Keratinocyte (primary cell): ENCODE measurements around the gene ASPSCR1. TPM values are rescaled to one million over a fixed set of nuclear protein-coding genes. Genes with fewer than 3 reads are reported as not detected.

Source experiments
- DNase-seq: peaks from one replicate; pipeline ENCODE4 v3.0.0-alpha.2; 2011; ENCODE audit warnings: low read depth, missing footprints, low spot score
- FAIRE-seq: peaks from 2 replicates; lab custom pipeline; 2011; peaks lifted over from hg19 to GRCh38; lab: Jason Lieb, UNC
- H2AFZ ChIP-seq: 2 replicates; pipeline ENCODE4 v1.6.0; 2012; ENCODE audit warnings: low read length, control low read depth, inconsistent platforms; ENCODE audit not compliant: control insufficient read depth
- H3K27ac ChIP-seq: 2 replicates; pipeline ENCODE4 v1.5.1; 2011; ENCODE audit warnings: low read length; ENCODE audit not compliant: control insufficient read depth, insufficient read depth
- H3K27me3 ChIP-seq: 3 replicates; pipeline ENCODE4 v1.6.0; 2011; ENCODE audit warnings: low read length; ENCODE audit not compliant: control insufficient read depth, insufficient read depth; ENCODE audit errors: extremely low read depth
- H3K36me3 ChIP-seq, 2 experiments: 2 replicates in 1 of 2; 3 replicates in 1 of 2; pipeline ENCODE4 v1.5.1; 2011; ENCODE audit warnings: low read length in 2 of 2, mild to moderate bottlenecking in 1 of 2; ENCODE audit not compliant: control insufficient read depth in 2 of 2, insufficient read depth in 2 of 2; ENCODE audit errors: extremely low read depth in 1 of 2
- H3K4me1 ChIP-seq: 3 replicates; pipeline ENCODE4 v1.5.1; 2011; ENCODE audit warnings: low read length; ENCODE audit not compliant: control insufficient read depth, insufficient read depth; ENCODE audit errors: extremely low read depth
- H3K4me2 ChIP-seq: 3 replicates; pipeline ENCODE4 v1.6.0; 2011; ENCODE audit warnings: low read depth, low read length; ENCODE audit not compliant: control insufficient read depth, insufficient read depth; ENCODE audit errors: extremely low read depth
- H3K4me3 ChIP-seq, 3 experiments: fragments of 200-600 bp in 1 of 3; sonication (generic) in 1 of 3; 2 replicates in 2 of 3; 3 replicates in 1 of 3; pipeline ENCODE4 v1.5.1; 2011 to 2016; ENCODE audit warnings: low read length in 3 of 3, mild to moderate bottlenecking in 3 of 3, control low read depth in 2 of 3, inconsistent platforms in 1 of 3, low read depth in 1 of 3, mixed read lengths in 1 of 3, mixed run types in 1 of 3, moderate library complexity in 1 of 3; ENCODE audit not compliant: control insufficient read depth in 2 of 3, insufficient read depth in 2 of 3; ENCODE audit errors: extremely low read depth in 1 of 3
- H3K79me2 ChIP-seq: 2 replicates; pipeline ENCODE4 v1.6.0; 2012; ENCODE audit warnings: low read length; ENCODE audit not compliant: control insufficient read depth, insufficient read depth
- H3K9ac ChIP-seq: 3 replicates; pipeline ENCODE4 v1.6.0; 2011; ENCODE audit warnings: low read length; ENCODE audit not compliant: control insufficient read depth, insufficient read depth; ENCODE audit errors: extremely low read depth
- H3K9me1 ChIP-seq: 3 replicates; pipeline ENCODE4 v1.6.0; 2011; ENCODE audit warnings: low read length; ENCODE audit not compliant: control insufficient read depth, insufficient read depth; ENCODE audit errors: extremely low read depth
- H3K9me3 ChIP-seq: 2 replicates; pipeline ENCODE4 v1.5.1; 2012; ENCODE audit warnings: low read depth, low read length; ENCODE audit not compliant: control insufficient read depth
- H4K20me1 ChIP-seq: 3 replicates; pipeline ENCODE4 v1.6.0; 2011; ENCODE audit warnings: low read length; ENCODE audit not compliant: control insufficient read depth, insufficient read depth; ENCODE audit errors: extremely low read depth
- EZH2 ChIP-seq: IDR thresholded peaks from one replicate; pipeline ENCODE4 v1.6.1; 2012; ENCODE audit warnings: inconsistent platforms, mild to moderate bottlenecking, low read length, moderate library complexity
- dilution Hi-C: fragments of 300-500 bp; cut with MboI; formaldehyde crosslinking; loops from one replicate; pipeline ENCODE4 v1.7.0; 2020; ENCODE audit warnings: low sequenced_read_pairs; ENCODE audit not compliant: extremely low pct_ligation_motif_present
- polyA plus RNA-seq, 5 experiments: library from polyadenylated mRNA; depleted of rRNA in 3 of 5; stranded (reverse) in 3 of 5; stranded (forward) in 1 of 5; unstranded in 1 of 5; fragments of >200 nt; gene quantifications; 1 replicate in 1 of 5; 2 replicates in 3 of 5; 3 replicates in 1 of 5; pipeline versions ENCODE4 v1.2.1 to v1.2.3, GENCODE V29; 2011 to 2012; ENCODE audit warnings: missing spikeins in 2 of 5, low read depth in 1 of 5, low replicate concordance in 1 of 5
- TF ChIP-seq, protein P1 (sequence below), 3 experiments: IDR thresholded peaks in 1 of 3; conservative IDR thresholded peaks in 1 of 3; optimal IDR thresholded peaks in 1 of 3; 2 replicates in 2 of 3; 3 replicates in 1 of 3; pipeline versions ENCODE3 to v1.5.1; 2011; ENCODE audit warnings: low read length in 3 of 3, mild to moderate bottlenecking in 3 of 3, moderate library complexity in 2 of 3, control low read depth in 1 of 3, inconsistent platforms in 1 of 3; ENCODE audit not compliant: insufficient read depth in 2 of 3; ENCODE audit errors: extremely low read depth in 1 of 3

The ASPSCR1 gene
- polyA plus RNA-seq, 1 donor (not counting 4 experiments of a cell fraction or from before 2014, with no cell fraction given) = 5.2 TPM

DNA sequence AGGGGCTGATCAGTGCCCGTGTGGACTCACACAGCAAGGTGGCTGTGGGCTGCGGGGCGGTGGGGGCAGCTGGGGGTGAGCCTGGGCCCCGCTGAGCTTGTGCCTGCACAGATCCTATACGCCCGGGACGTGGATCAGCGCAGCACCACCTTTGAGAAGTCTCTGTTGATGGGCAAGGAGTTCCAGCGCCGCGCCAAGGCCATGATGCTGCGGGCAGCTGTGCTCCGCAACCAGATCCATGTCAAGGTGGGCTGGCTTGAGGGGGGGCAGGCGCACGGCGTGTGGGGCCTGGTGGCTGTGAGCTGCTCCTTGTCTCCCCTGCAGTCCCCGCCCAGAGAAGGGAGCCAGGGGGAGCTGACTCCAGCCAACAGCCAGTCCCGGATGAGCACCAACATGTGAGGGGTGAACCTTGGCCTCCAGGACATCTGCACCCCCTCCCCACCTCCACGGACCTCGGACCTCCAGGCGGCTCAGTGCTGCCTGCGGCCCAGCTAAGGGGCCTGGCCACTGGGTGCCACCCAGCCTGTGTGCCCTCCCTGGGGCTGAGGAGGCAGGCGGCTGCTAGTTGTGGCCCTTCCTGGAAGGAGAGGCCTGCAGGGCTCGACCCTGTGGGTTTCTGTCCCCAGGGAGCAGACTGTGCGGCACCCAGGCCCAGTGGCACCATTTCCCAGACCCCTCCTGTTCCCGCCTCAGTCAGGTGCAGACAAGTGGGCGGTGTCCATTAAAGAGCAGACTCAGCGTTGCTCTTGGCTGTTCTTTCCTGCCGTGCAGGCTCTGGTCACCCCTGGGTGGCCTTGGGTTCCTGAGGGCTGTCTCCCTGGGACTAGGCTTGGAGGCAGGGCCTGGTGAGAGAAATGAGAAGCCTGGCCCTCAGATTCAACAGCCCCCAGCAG, 79.5 kb downstream of the ASPSCR1 start:
- H3K4me3 ChIP-seq = no peak overlapping the region
- peaks cover 20% of the 10 kb centered on the region for H3K79me2 ChIP-seq
- dilution Hi-C loops = no loop called here
- H3K27me3 ChIP-seq = no peaks in the 10 kb centered on the region
- no peak overlapping the region for H2AFZ ChIP-seq
- H3K9me3 ChIP-seq = no peaks in the 10 kb centered on the region
- no peak overlapping the region for H3K27ac ChIP-seq
- no peaks in the 10 kb centered on the region for H4K20me1 ChIP-seq
- peaks cover 6% of the 10 kb centered on the region for H3K4me1 ChIP-seq
- DNase-seq = no peak
- FAIRE-seq = no peak
- no peaks in the 10 kb centered on the region for H3K9me1 ChIP-seq
- H3K4me2 ChIP-seq = no peak overlapping the region
- peaks cover 30 to 46% of the 10 kb centered on the region in 2 experiments for H3K36me3 ChIP-seq
- no peak overlapping the region for H3K9ac ChIP-seq
- TF ChIP-seq EZH2 = no peak
- TF ChIP-seq, protein P1, sequence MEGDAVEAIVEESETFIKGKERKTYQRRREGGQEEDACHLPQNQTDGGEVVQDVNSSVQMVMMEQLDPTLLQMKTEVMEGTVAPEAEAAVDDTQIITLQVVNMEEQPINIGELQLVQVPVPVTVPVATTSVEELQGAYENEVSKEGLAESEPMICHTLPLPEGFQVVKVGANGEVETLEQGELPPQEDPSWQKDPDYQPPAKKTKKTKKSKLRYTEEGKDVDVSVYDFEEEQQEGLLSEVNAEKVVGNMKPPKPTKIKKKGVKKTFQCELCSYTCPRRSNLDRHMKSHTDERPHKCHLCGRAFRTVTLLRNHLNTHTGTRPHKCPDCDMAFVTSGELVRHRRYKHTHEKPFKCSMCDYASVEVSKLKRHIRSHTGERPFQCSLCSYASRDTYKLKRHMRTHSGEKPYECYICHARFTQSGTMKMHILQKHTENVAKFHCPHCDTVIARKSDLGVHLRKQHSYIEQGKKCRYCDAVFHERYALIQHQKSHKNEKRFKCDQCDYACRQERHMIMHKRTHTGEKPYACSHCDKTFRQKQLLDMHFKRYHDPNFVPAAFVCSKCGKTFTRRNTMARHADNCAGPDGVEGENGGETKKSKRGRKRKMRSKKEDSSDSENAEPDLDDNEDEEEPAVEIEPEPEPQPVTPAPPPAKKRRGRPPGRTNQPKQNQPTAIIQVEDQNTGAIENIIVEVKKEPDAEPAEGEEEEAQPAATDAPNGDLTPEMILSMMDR (optimal IDR thresholded peaks at IDR 0.05 in 1 of 3, IDR thresholded peaks at IDR 0.05 in 1 of 3, conservative IDR thresholded peaks at IDR 0.05 in 1 of 3; ENCODE audit: extremely low read depth in 1 of 3, insufficient read depth in 2 of 3, low read length in 3 of 3) = no peak

DNA sequence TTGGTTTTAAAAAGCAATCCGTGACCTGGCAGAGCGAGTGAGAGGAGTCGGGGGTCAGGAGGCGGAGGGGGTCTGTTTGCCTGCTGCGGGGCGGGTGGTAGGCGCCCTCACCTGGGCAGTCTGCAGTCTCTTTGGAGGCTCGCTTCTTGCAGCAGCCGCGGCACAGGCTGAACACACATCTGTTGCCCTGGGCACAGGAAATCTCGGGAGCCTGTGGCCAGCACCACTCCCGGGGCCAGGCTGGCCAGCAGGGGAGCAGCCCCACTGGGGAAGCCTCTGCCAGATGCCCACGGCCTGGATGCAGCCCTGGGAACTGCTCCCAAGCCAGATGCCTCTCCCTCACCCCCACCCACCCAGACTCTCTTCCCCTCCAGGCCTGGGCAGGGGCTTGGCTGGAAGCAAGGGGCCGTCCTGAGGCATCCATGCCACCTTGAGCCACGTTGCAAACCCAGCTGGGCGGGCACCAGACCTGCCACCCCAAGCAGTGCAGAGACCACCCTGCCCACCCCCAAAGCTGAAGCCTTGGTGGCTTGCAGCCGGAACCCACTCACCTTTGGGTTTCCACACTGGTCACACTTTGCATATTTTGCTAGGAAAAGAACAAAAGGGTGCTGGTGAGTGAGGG, 80.9 kb downstream of the ASPSCR1 start:
- no peak overlapping the region for H3K9ac ChIP-seq
- H4K20me1 ChIP-seq = peaks cover 3% of the 10 kb centered on the region
- H3K27me3 ChIP-seq = no peaks in the 10 kb centered on the region
- peaks cover 32 to 46% of the 10 kb centered on the region in 2 experiments for H3K36me3 ChIP-seq
- dilution Hi-C loops = no loop called here
- no peak overlapping the region for H3K27ac ChIP-seq
- no peak overlapping the region for H3K4me2 ChIP-seq
- TF ChIP-seq, protein P1 (optimal IDR thresholded peaks at IDR 0.05 in 1 of 3, IDR thresholded peaks at IDR 0.05 in 1 of 3, conservative IDR thresholded peaks at IDR 0.05 in 1 of 3; ENCODE audit: extremely low read depth in 1 of 3, insufficient read depth in 2 of 3, low read length in 3 of 3) = no peak
- TF ChIP-seq EZH2 = no peak
- no peak overlapping the region for H2AFZ ChIP-seq
- no peak overlapping the region for H3K4me3 ChIP-seq
- H3K9me1 ChIP-seq = no peaks in the 10 kb centered on the region
- no peaks in the 10 kb centered on the region for H3K4me1 ChIP-seq
- peaks cover 8% of the 10 kb centered on the region for H3K79me2 ChIP-seq
- no peaks in the 10 kb centered on the region for H3K9me3 ChIP-seq
- DNase-seq = no peak
- FAIRE-seq = no peak
